GM12878 (cell line): ENCODE results near the gene GMDS. TPM values are rescaled to one million over a fixed set of nuclear protein-coding genes. Genes with fewer than 3 reads are reported as not detected.

Source experiments
- ATAC-seq: fragments of 200-7000 bp; cut with Tn5 transposase; 3 replicates; pipeline ENCODE4 v1.9.1; 2020; ENCODE audit warnings: mild to moderate bottlenecking, moderate library complexity
- BruUV-seq: library from RNA; stranded (reverse); fragments of 400-500 nt; replicated peaks from 2 replicates; lab custom pipeline; 2021; lab: Mats Ljungman, UMichigan
- CTCF ChIA-PET: fragments of 300-600 bp; sonication (Branson Sonifier 250); formaldehyde crosslinking; extraction: SDS; loops from one replicate; lab custom pipeline; 2021; ENCODE audit warnings: inconsistent platforms; lab: Yijun Ruan, JAX
- POLR2A ChIA-PET: fragments of 350-600 bp; formaldehyde crosslinking; extraction: SDS; loops from one replicate; lab custom pipeline; 2021; ENCODE audit warnings: inconsistent platforms; lab: Charles Lee
- RAD21 ChIA-PET: fragments of 300-600 bp; sonication (Branson Sonifier 250); formaldehyde crosslinking; loops from one replicate; lab custom pipeline; 2023; ENCODE audit warnings: antibody characterized with exemption; ENCODE audit not compliant: unreplicated experiment; lab: Charles Lee
- SMC1A ChIA-PET: fragments of 300-600 bp; sonication (Branson Sonifier 250); formaldehyde crosslinking; loops from one replicate; lab custom pipeline; 2023; ENCODE audit not compliant: unreplicated experiment, uncharacterized antibody; lab: Charles Lee
- DNase-seq: peaks from one replicate; pipeline ENCODE4 v3.0.0-alpha.2; 2011; ENCODE audit warnings: low read depth, low spot score
- FAIRE-seq: peaks from 3 replicates; lab custom pipeline; 2011; peaks lifted over from hg19 to GRCh38; lab: Jason Lieb, UNC
- H2AFZ ChIP-seq: 2 replicates; pipeline ENCODE4 v1.6.0; 2011; ENCODE audit warnings: low read depth, low read length, control low read depth; ENCODE audit not compliant: control insufficient read depth
- H3K27ac ChIP-seq: 2 replicates; pipeline ENCODE4 v1.5.1; 2011; ENCODE audit warnings: control low read depth; ENCODE audit not compliant: control insufficient read depth, insufficient read depth
- H3K27me3 ChIP-seq, 2 experiments: replicated peaks in 1 of 2; 2 replicates each; pipeline versions ENCODE4 v1.6.0 to v1.6.1; 2011; ENCODE audit warnings: low read length in 1 of 2; ENCODE audit not compliant: control insufficient read depth in 2 of 2, insufficient read depth in 2 of 2
- H3K36me3 ChIP-seq, 2 experiments: 2 replicates each; pipeline ENCODE4 v1.5.1; 2011; ENCODE audit warnings: low read length in 1 of 2; ENCODE audit not compliant: control insufficient read depth in 2 of 2, insufficient read depth in 2 of 2
- H3K4me1 ChIP-seq: 2 replicates; pipeline ENCODE4 v1.6.1; 2011; ENCODE audit warnings: mild to moderate bottlenecking, low read length, moderate library complexity, mixed read lengths; ENCODE audit not compliant: control insufficient read depth, insufficient read depth
- H3K4me2 ChIP-seq: 2 replicates; pipeline ENCODE4 v1.6.0; 2011; ENCODE audit warnings: control low read depth; ENCODE audit not compliant: control insufficient read depth, insufficient read depth
- H3K4me3 ChIP-seq: fragments of 200-600 bp; sonication (generic); 2 replicates; pipeline ENCODE4 v1.5.1; 2016
- H3K79me2 ChIP-seq: 2 replicates; pipeline ENCODE4 v1.6.0; 2011; ENCODE audit warnings: low read length; ENCODE audit not compliant: control insufficient read depth, insufficient read depth
- H3K9ac ChIP-seq: 2 replicates; pipeline ENCODE4 v1.8.0; 2011; ENCODE audit warnings: low read length, control low read depth, mixed read lengths; ENCODE audit not compliant: control insufficient read depth, insufficient read depth
- H3K9me3 ChIP-seq: replicated peaks from 3 replicates; pipeline ENCODE4 v1.5.1; 2011; ENCODE audit warnings: mild to moderate bottlenecking, low read length; ENCODE audit not compliant: control insufficient read depth, insufficient read depth
- H4K20me1 ChIP-seq: 2 replicates; pipeline ENCODE4 v1.6.0; 2011; ENCODE audit not compliant: control insufficient read depth, insufficient read depth
- ASH2L ChIP-seq: fragments of 300-600, 200-600 bp; sonication (generic); IDR thresholded peaks from 2 replicates; pipeline ENCODE4 v1.6.1; 2017; ENCODE audit warnings: low read depth, mild to moderate bottlenecking, borderline replicate concordance
- ATF7 ChIP-seq: fragments of 450-650 bp; IDR thresholded peaks from 2 replicates; pipeline ENCODE4 v1.6.1; 2016; ENCODE audit warnings: low read depth, mild to moderate bottlenecking
- CHD1 ChIP-seq: IDR thresholded peaks from 2 replicates; pipeline ENCODE4 v1.6.1; 2012; ENCODE audit warnings: low read depth, low read length, improper control_type of control experiment
- MYB ChIP-seq: fragments of 150-350 bp; IDR thresholded peaks from 2 replicates; pipeline ENCODE4 v1.6.1; 2014; ENCODE audit warnings: mild to moderate bottlenecking, low read depth, low read length, borderline replicate concordance
- PML ChIP-seq: IDR thresholded peaks from 2 replicates; pipeline ENCODE4 v1.6.1; 2012; ENCODE audit warnings: low read length, inconsistent platforms
- YY1 ChIP-seq: IDR thresholded peaks from 2 replicates; pipeline ENCODE4 v1.6.1; 2011; ENCODE audit warnings: low read depth, mild to moderate bottlenecking, low read length
- ZNF217 ChIP-seq: fragments of 450-650 bp; IDR thresholded peaks from 2 replicates; pipeline ENCODE4 v1.6.1; 2017; ENCODE audit warnings: antibody characterized with exemption, mild to moderate bottlenecking
- ZNF274 ChIP-seq: IDR thresholded peaks from one replicate; pipeline ENCODE4 v1.8.0; 2011; ENCODE audit not compliant: insufficient read length, insufficient read depth
- WGBS: methylation state at CpG from one replicate; pipeline ENCODE4 v1.1.6; 2016; ENCODE audit warnings: low lambda C conversion rate; ENCODE audit not compliant: insufficient replicate concordance, insufficient coverage; ENCODE audit errors: missing lambda C conversion rate; 5-methylcytosine and 5-hydroxymethylcytosine counted together
- in situ Hi-C: fragments of 300-500 bp; cut with MboI; formaldehyde crosslinking; loops from 9 replicates; pipeline ENCODE4 v1.14.3; 2018; ENCODE audit warnings: mixed read lengths
- intact Hi-C: fragments of 100-400 bp; cut with micrococcal nuclease; formaldehyde crosslinking; loops from one replicate; pipeline ENCODE4 v1.14.2; 2022; ENCODE audit not compliant: unreplicated experiment
- polyA plus RNA-seq, 11 experiments: library from polyadenylated mRNA; depleted of rRNA in 4 of 11; unstranded in 6 of 11; stranded (reverse) in 5 of 11; fragments of >200 nt; fragmentation: Nextera tagmentation in 4 of 11; fragmentation: Illumina TruSeq in 1 of 11; extraction: Ambion mirVana in 4 of 11; extraction: Trizol in 1 of 11; gene quantifications; 1 replicate in 1 of 11; 2 replicates in 10 of 11; pipeline versions ENCODE4 v1.2.1 to v1.2.3, GENCODE V29; 2011 to 2016; ENCODE audit warnings: inconsistent platforms in 2 of 11, missing spikeins in 2 of 11, low read depth in 1 of 11
- total RNA-seq, 4 experiments: library from RNA; depleted of rRNA in 3 of 4; stranded (reverse); fragments of >200 nt in 3 of 4; fragmentation: Illumina TruSeq in 1 of 4; extraction: Trizol in 1 of 4; gene quantifications; 2 replicates each; pipeline versions ENCODE4 v1.2.1 to v1.2.3, GENCODE V29; 2013 to 2021
- TF ChIP-seq, protein P1 (sequence below): IDR thresholded peaks from 2 replicates; pipeline ENCODE4 v1.6.1; 2012; ENCODE audit warnings: low read length, inconsistent platforms
- TF ChIP-seq, protein P2 (sequence below): fragments of 450-650 bp; IDR thresholded peaks from 2 replicates; pipeline ENCODE4 v1.6.1; 2017; ENCODE audit warnings: low read depth, mild to moderate bottlenecking, moderate library complexity

Gene GMDS
- total and polyA plus RNA-seq, 10 of the 15 experiments (the other 5 are each of a cell fraction or from before 2014, with no cell fraction given): 0.61 to 53.8 (median 29.3) TPM

DNA sequence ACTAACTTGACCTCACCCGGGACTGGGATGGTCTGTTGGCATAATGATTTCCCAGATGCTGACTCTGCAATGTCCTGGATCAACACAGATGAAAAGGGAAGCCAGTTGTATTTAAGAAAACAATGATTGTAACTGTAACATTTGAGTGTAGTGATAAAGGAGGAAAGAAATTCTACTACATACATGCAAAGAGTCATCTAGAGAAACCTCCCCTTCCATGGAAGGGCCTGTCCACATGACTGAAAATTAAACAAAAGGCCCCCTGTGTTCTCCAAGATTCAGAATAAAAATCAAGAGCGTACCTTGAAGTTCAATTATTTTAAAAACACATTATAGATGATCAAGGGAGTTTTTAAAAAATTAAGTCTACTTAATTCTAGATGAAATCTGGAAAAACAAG, 484.5 kb downstream of the GMDS start:
- FAIRE-seq: no peak
- Histone ChIP-seq H3K79me2 (no peaks in the 10 kb centered on the region), H3K9ac (no peak overlapping the region), H3K36me3 (no peaks in the 10 kb centered on the region), H3K27ac (no peak overlapping the region), H4K20me1 (no peaks in the 10 kb centered on the region), H3K9me3 (no peaks in the 10 kb centered on the region), H3K4me1 (no peaks in the 10 kb centered on the region), H3K4me3 (no peak overlapping the region), H3K4me2 (no peak overlapping the region), H2AFZ (no peak overlapping the region), H3K27me3 (no peaks in the 10 kb centered on the region)
- 98% methylated on average over 2 of the region's 2 CpGs for WGBS
- ChIA-PET SMC1A (no interaction called here), CTCF (interaction anchor here (0.6 kb wide), 1 partner anchor 1039 kb away, joined by 4 read pairs; no protein-coding TSS in a partner anchor), POLR2A (no interaction called here), RAD21 (no interaction called here)
- TF ChIP-seq MYB: no peak
- no peak for TF ChIP-seq YY1
- TF ChIP-seq ZNF274: no peak
- TF ChIP-seq CHD1: no peak
- TF ChIP-seq, protein P1, sequence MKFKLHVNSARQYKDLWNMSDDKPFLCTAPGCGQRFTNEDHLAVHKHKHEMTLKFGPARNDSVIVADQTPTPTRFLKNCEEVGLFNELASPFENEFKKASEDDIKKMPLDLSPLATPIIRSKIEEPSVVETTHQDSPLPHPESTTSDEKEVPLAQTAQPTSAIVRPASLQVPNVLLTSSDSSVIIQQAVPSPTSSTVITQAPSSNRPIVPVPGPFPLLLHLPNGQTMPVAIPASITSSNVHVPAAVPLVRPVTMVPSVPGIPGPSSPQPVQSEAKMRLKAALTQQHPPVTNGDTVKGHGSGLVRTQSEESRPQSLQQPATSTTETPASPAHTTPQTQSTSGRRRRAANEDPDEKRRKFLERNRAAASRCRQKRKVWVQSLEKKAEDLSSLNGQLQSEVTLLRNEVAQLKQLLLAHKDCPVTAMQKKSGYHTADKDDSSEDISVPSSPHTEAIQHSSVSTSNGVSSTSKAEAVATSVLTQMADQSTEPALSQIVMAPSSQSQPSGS: no peak
- TF ChIP-seq, protein P2, sequence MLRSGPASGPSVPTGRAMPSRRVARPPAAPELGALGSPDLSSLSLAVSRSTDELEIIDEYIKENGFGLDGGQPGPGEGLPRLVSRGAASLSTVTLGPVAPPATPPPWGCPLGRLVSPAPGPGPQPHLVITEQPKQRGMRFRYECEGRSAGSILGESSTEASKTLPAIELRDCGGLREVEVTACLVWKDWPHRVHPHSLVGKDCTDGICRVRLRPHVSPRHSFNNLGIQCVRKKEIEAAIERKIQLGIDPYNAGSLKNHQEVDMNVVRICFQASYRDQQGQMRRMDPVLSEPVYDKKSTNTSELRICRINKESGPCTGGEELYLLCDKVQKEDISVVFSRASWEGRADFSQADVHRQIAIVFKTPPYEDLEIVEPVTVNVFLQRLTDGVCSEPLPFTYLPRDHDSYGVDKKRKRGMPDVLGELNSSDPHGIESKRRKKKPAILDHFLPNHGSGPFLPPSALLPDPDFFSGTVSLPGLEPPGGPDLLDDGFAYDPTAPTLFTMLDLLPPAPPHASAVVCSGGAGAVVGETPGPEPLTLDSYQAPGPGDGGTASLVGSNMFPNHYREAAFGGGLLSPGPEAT: no peak
- TF ChIP-seq ASH2L: no peak
- no peak for TF ChIP-seq PML
- TF ChIP-seq ZNF217: no peak
- TF ChIP-seq ATF7: no peak
- no peak for ATAC-seq
- intact Hi-C loops (no loop called here), in situ Hi-C loops (no loop called here)
- no peak for DNase-seq
- BruUV-seq: no TSS peak
